Chondrocyte (in vitro differentiated cells): ENCODE results near the gene HOXA7. TPM values are rescaled to one million over a fixed set of nuclear protein-coding genes. Genes with fewer than 3 reads are reported as not detected.

ENCODE experiments used
- DNase-seq: peaks from one replicate; pipeline ENCODE4 v3.0.0; 2021; ENCODE audit warnings: mixed read lengths, low spot score
- H3K27ac Mint-ChIP-seq: one replicate; pipeline ENCODE4 v1.8.0; 2021; ENCODE audit warnings: mild to moderate bottlenecking, moderate library complexity, mixed read lengths; ENCODE audit not compliant: unreplicated experiment
- H3K27me3 Mint-ChIP-seq: 2 replicates; pipeline ENCODE4 v1.8.0; 2021; ENCODE audit warnings: low read depth, mixed read lengths
- H3K36me3 Mint-ChIP-seq: 2 replicates; pipeline ENCODE4 v1.8.0; 2021; ENCODE audit warnings: low read depth, mixed read lengths
- H3K4me1 Mint-ChIP-seq: 2 replicates; pipeline ENCODE4 v1.8.0; 2021; ENCODE audit warnings: low read depth, mild to moderate bottlenecking, mixed read lengths
- H3K4me3 Mint-ChIP-seq: one replicate; pipeline ENCODE4 v1.8.0; 2021; ENCODE audit warnings: mild to moderate bottlenecking, moderate library complexity, mixed read lengths; ENCODE audit not compliant: unreplicated experiment
- H3K9me3 Mint-ChIP-seq: 2 replicates; pipeline ENCODE4 v1.8.0; 2021; ENCODE audit warnings: low read depth, mixed read lengths
- total RNA-seq: library from RNA; stranded (reverse); gene quantifications from 3 replicates; pipeline ENCODE4 v1.2.1, GENCODE V29; 2021
- TF ChIP-seq, protein P1 (sequence below): fragments of 200-600 bp; sonication (generic); IDR thresholded peaks from 2 replicates; pipeline ENCODE4 v1.5.0; 2021; ENCODE audit warnings: antibody characterized with exemption, mild to moderate bottlenecking, moderate library complexity

The HOXA7 gene
- total RNA-seq, 1 donor from 2014 or later, result not detected

DNA sequence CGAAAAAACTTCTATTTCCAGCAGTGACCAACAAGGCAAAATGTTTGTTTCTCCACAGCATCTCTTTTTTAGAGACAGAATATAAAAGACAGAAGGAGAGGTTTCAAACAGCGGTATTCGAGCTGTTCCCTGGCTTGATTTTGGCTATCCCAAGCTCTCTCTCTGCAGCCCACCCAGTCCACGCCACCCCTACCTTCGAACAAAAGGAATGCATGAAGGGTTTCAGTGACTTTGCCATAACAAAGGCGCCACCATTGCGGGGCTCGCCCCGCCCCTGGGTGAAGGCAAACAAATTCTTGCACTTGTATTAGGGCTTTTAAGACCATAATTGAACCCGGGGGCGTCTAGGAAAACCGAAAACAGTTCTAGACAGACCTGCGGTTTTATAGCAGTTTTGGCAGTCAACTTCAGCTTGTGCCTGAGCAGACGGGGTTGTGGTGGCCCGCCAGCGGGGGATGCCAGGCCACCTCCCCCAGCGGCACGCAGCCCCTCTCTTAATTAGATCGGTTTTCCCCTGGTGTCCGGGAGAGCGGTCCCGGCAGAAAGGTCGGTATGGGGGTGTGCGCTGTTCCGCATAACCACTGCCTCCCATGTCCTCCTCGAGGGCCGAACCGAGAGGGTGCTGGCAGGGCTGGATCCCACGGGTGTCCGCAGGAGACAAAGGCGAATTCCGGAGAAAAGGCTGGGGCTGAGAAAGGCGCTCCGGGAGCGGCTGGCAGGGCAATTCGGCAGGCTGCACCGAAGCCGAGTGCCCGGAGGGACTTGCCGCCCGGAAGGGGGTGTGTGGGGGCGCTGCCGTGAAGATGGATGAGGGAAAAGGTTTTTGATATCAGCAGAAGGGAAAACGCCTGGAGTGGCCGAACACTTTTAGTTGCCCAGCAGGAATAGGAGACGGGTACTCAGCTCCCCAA, 31.3 kb upstream of the HOXA7 start:
- H3K4me1 Mint-ChIP-seq, result peaks cover 44% of the 10 kb centered on the region
- TF ChIP-seq, protein P1, sequence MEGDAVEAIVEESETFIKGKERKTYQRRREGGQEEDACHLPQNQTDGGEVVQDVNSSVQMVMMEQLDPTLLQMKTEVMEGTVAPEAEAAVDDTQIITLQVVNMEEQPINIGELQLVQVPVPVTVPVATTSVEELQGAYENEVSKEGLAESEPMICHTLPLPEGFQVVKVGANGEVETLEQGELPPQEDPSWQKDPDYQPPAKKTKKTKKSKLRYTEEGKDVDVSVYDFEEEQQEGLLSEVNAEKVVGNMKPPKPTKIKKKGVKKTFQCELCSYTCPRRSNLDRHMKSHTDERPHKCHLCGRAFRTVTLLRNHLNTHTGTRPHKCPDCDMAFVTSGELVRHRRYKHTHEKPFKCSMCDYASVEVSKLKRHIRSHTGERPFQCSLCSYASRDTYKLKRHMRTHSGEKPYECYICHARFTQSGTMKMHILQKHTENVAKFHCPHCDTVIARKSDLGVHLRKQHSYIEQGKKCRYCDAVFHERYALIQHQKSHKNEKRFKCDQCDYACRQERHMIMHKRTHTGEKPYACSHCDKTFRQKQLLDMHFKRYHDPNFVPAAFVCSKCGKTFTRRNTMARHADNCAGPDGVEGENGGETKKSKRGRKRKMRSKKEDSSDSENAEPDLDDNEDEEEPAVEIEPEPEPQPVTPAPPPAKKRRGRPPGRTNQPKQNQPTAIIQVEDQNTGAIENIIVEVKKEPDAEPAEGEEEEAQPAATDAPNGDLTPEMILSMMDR, result no peak
- H3K27me3 Mint-ChIP-seq, result peaks cover 83% of the 10 kb centered on the region
- DNase-seq, result peak; percentile 67
- H3K27ac Mint-ChIP-seq, result no peak overlapping the region
- no peaks in the 10 kb centered on the region for H3K9me3 Mint-ChIP-seq
- peaks cover 4% of the 10 kb centered on the region for H3K36me3 Mint-ChIP-seq
- peak overlapping the region; percentile 66 for H3K4me3 Mint-ChIP-seq

DNA sequence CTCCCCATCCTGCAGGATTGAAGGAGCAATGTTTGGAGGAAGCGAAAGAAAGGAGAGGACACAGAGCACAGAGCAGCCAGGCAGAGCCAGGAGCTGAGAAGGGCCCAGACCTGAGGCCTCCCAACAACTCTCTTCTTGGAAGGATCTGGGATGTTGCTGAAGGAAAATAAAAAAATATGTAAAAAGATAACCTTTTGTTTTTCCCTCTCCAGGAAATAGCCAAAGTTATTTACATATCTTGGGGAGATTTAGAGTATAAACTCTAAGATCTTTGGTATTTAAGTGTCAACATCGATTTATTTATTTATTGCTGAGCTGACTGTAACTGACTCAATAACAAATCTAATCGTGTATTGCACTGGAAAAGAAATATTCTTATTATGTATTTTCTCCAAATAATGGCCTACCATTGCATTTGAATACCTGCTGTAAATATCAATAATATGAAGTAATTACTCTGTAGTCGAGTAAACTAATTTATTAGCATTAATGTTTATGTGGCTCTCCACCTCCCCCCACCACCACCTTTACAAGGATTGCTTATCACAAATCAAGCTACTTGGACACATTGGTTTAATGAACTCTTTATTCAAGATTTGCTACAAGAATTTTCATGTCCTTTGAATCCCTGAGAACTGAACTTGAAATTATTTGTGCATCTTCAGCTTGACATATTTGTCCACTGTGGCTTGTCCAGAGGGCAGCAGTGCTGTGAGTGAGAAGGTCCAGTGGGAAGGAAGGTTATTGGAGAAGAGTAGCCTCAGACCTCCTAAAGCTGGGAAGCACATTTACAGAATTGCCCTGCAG, 30.4 kb upstream of the HOXA7 start:
- H3K4me1 Mint-ChIP-seq, result peaks cover 38% of the 10 kb centered on the region
- no peak overlapping the region for H3K27ac Mint-ChIP-seq
- DNase-seq, result no peak
- TF ChIP-seq, protein P1, result no peak
- H3K27me3 Mint-ChIP-seq, result peaks cover 80% of the 10 kb centered on the region
- no peaks in the 10 kb centered on the region for H3K9me3 Mint-ChIP-seq
- no peak overlapping the region for H3K4me3 Mint-ChIP-seq
- peaks cover 4% of the 10 kb centered on the region for H3K36me3 Mint-ChIP-seq

DNA sequence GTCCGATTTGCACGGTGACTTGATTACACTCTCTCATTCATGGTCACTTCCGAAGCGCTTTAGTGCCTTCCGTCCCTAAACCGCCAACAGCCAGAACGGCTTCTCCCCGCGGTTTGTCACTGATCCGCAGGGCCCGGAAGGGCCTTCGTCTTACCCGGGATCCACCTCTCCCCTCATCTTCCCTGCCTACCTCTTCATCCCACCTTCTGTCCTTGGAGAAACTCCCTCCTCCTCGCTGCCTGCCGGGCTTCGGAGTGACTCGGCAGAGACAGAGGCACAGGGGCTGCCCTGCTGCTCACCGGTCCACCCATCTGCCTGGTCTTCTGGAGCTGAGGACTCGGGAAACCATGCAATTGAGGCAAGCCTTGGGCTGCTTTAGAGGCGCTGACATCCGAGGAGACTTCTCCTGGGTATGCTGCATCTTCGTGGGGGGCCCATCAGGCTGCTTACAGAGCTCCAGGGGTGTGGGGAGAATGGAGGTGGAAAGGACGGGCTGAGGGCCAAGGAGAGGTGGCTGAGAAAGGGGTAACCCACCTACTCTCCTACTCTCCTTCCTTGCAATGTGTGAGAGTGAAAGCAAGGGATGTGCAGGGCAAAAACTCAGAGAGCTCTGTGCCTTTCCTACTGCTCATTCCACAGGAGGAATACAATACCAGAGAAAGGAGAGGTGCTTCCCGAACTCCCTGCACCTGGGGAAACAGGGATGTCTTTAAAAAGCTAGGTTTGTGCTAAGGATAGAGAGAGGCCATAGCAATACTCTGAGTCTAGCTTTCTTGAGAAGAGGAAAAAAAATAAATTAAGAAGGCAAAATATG, 29.6 kb upstream of the HOXA7 start:
- peak; percentile 60 for DNase-seq
- Mint-ChIP-seq H3K4me1 (peaks cover 37% of the 10 kb centered on the region), H3K9me3 (no peaks in the 10 kb centered on the region), H3K27ac (no peak overlapping the region), H3K27me3 (peaks cover 80% of the 10 kb centered on the region), H3K4me3 (no peak overlapping the region), H3K36me3 (peaks cover 4% of the 10 kb centered on the region)
- TF ChIP-seq, protein P1, result no peak

DNA sequence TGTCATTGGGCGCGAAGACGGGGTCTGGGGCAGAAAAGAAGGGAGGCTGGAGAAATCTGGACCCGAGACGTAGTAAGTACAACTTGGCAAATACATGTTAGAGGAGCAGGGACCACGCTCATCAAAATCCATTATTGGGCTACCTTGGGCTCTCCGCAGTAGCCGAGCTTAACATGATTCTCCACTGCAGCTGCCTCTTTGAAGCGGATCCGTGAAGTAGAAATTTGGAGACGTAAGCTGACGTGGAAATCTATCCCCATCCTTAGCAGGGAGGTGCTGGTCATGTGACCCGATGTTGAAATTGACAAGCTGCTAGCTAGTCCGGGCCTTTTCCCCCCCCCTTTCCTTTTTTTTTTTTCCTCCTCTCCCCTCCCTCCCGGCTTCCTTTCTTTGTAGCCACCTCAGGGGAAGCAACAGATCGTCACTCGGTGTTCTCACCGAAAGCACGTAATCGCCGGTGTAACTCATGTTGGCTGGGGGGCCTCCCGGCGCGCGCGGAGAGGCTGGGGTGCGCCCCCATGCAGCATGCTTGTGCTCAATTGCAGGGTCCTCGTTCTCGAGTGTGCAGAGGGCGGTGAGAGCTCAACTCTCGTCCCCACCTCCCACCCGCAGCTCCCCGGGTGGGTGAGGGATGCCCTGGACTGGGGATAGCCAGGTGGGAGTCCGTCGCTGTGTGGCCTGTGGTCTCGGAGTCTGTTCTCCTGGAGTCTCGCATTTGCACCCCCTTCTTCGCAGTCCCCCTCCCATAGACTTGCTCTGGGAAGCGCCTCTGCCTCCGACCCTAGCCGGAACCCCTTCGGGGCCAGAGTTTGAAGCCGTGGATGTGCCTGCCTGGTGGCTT, 28.8 kb upstream of the HOXA7 start, which contains the start of gene HOXA11:
HOXA11 (minus strand) TSS at position 220 of the 841 bp plus-strand sequence; CDS start at position 132, 88 bp downstream.
- TF ChIP-seq, protein P1, result no peak
- no peak within 1 kb of the TSS for H3K27ac Mint-ChIP-seq
- H3K4me3 Mint-ChIP-seq, result peak within 1 kb of the TSS; percentile 63
- peaks cover 4% of the 10 kb centered on the region for H3K36me3 Mint-ChIP-seq
- peaks cover 39% of the 10 kb centered on the region for H3K4me1 Mint-ChIP-seq
- H3K27me3 Mint-ChIP-seq, result peaks cover 76% of the 10 kb centered on the region
- DNase-seq, result peak; percentile 58
- no peaks in the 10 kb centered on the region for H3K9me3 Mint-ChIP-seq
